Liver (tissue), 9 donors: Measurements from ENCODE around the gene LRPAP1. TPM values are rescaled to one million over a fixed set of nuclear protein-coding genes. Genes with fewer than 3 reads are reported as not detected.

Experiments used
- DNase-seq: peaks from one replicate; pipeline ENCODE4 v3.0.0-alpha.2; 2017; ENCODE audit warnings: low spot score
- H3K27ac ChIP-seq, 2 donors: one replicate each; pipeline ENCODE4 v1.7.0; 2013; ENCODE audit warnings: inconsistent platforms in 2 of 2, low read length in 2 of 2, control low read depth in 1 of 2, low read depth in 1 of 2, mild to moderate bottlenecking in 1 of 2
- H3K27me3 ChIP-seq, 4 donors: one replicate each; pipeline versions ENCODE4 v1.6.1 to v1.7.0; 2013; ENCODE audit warnings: low read length in 3 of 4, inconsistent platforms in 1 of 4, mild to moderate bottlenecking in 1 of 4, moderate library complexity in 1 of 4; ENCODE audit not compliant: control insufficient read depth in 4 of 4, insufficient read depth in 4 of 4
- H3K36me3 ChIP-seq, 4 donors: one replicate each; pipeline versions ENCODE4 v1.6.1 to v1.7.0; 2013; ENCODE audit warnings: low read length in 3 of 4, mild to moderate bottlenecking in 3 of 4, low read depth in 1 of 4, moderate library complexity in 1 of 4; ENCODE audit not compliant: control insufficient read depth in 4 of 4, insufficient read depth in 3 of 4
- H3K4me1 ChIP-seq, 4 donors: one replicate each; pipeline versions ENCODE4 v1.6.1 to v1.7.0; 2013; ENCODE audit warnings: low read length in 3 of 4, mild to moderate bottlenecking in 3 of 4, moderate library complexity in 1 of 4; ENCODE audit not compliant: control insufficient read depth in 4 of 4, insufficient read depth in 4 of 4
- H3K4me3 ChIP-seq, 3 donors: one replicate each; pipeline versions ENCODE4 v1.6.1 to v1.7.0; 2013; ENCODE audit warnings: low read length in 3 of 3, control low read depth in 1 of 3, low read depth in 1 of 3, mild to moderate bottlenecking in 1 of 3
- H3K9ac ChIP-seq, 2 donors: one replicate each; pipeline ENCODE4 v1.7.0; 2013; ENCODE audit warnings: low read length in 2 of 2, mild to moderate bottlenecking in 2 of 2, moderate library complexity in 2 of 2, control low read depth in 1 of 2, low read depth in 1 of 2
- H3K9me3 ChIP-seq, 4 donors: one replicate each; pipeline versions ENCODE4 v1.6.1 to v1.7.0; 2013; ENCODE audit warnings: low read length in 3 of 4; ENCODE audit not compliant: control insufficient read depth in 4 of 4
- HNF4A ChIP-seq, 2 donors: conservative IDR thresholded peaks; 2 replicates each; pipeline ENCODE4 v1.6.1; 2016; ENCODE audit warnings: antibody characterized with exemption in 2 of 2, mild to moderate bottlenecking in 2 of 2
- JUND ChIP-seq, 2 donors: IDR thresholded peaks; 2 replicates each; pipeline ENCODE4 v1.6.1; 2016; ENCODE audit warnings: antibody characterized with exemption in 2 of 2
- REST ChIP-seq: IDR thresholded peaks from 2 replicates; pipeline ENCODE4 v1.6.1; 2016; ENCODE audit warnings: antibody characterized with exemption, mild to moderate bottlenecking
- RXRA ChIP-seq, 2 donors: IDR thresholded peaks; 2 replicates each; pipeline ENCODE4 v1.6.1; 2017 to 2018; ENCODE audit warnings: antibody characterized with exemption in 2 of 2, mild to moderate bottlenecking in 1 of 2
- TAF1 ChIP-seq: conservative IDR thresholded peaks from 2 replicates; pipeline ENCODE4 v1.6.1; 2016; ENCODE audit warnings: antibody characterized with exemption, mild to moderate bottlenecking
- ZBTB33 ChIP-seq: IDR thresholded peaks from 2 replicates; pipeline ENCODE4 v1.6.1; 2016; ENCODE audit warnings: antibody characterized with exemption
- WGBS: extraction: QIAGEN DNeasy Blood & Tissue Kit; methylation state at CpG from one replicate; pipeline ENCODE4 v1.1.7; 2013; 5-methylcytosine and 5-hydroxymethylcytosine counted together
- polyA plus RNA-seq, 2 donors: library from polyadenylated mRNA; stranded (reverse) in 1 of 2; unstranded in 1 of 2; fragments of 200-250 nt in 1 of 2; fragments of >200 nt in 1 of 2; fragmentation: Nextera tagmentation in 1 of 2; extraction: Ambion mirVana in 1 of 2; gene quantifications; one replicate each; pipeline versions ENCODE4 v1.2.1 to v1.2.3, GENCODE V29; 2013 to 2015
- total RNA-seq, 2 donors: library from RNA; depleted of rRNA; stranded (reverse); fragments of >200 nt; gene quantifications; one replicate each; pipeline ENCODE4 v1.2.3, GENCODE V29; 2014
- TF ChIP-seq, protein P1 (sequence below): IDR thresholded peaks from 2 replicates; pipeline ENCODE4 v1.6.1; 2016; ENCODE audit warnings: antibody characterized with exemption
- donor health status: healthy.
- donor health status: healthy.
- donor health status: healthy.
- donor health status: healthy.
- donor health status: healthy.

LRPAP1 gene
- total and polyA plus RNA-seq, 4 donors: 46.1 to 134 (median 108) TPM

- TF ChIP-seq REST (no peak), RXRA (IDR thresholded peaks at IDR 0.05) (no peak), TAF1 (no peak), JUND (IDR thresholded peaks at IDR 0.05) (no peak)
- TF ChIP-seq, protein P1, sequence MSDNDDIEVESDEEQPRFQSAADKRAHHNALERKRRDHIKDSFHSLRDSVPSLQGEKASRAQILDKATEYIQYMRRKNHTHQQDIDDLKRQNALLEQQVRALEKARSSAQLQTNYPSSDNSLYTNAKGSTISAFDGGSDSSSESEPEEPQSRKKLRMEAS: no peak
These were observed 44.4 kb downstream of the LRPAP1 start (continued) for GRCh38 chr4:3487861-3488260.

DNA sequence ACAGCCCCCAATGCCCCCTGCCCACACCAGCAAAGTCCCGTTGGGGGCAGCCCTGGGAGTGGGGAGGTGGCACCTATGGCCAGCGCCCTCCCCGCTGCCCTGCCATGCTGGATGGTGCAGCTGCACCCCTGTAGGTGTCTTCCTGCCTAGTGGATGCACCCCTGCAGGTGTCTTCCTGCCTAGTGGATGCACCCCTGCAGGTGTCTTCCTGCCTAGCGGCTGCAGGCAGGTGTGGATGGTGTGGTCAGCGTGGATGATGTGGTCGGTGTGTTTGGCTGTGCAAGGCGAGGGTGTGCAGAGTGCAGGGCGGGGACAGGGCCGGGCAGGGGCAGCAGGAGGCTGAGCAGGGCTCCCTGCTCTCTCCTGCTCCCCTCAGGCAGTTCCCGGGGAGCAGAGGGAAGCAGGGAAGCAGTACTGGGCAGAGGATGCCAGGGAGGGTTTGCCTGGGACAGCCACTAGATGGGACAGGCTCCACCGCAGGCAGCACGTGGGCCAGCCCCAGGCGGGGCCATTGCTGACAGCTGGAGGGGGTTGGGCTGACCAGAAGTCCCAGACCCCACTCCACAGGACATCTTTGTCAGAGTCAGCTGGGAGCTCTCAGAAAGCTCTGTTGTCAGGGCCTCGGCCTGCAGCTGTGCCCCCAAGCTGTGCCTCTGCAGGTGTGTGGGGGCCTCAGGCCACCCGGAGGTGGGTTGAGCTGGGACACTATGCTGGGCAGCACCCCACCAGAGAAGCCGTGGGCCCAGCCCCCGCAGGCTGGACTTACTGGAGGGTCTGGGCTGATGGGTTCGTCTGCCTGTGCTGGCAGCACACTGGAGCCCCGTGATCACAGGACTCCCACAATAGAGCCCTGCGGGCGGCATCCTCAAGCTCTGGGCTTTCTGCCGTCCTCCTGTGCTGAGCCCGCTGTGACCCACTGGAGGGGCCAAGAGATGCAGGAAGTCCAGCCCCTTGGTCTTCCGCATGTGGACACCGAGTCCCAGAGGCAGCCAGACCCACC lies 45.4 kb downstream of the LRPAP1 start:
- no peaks in the 10 kb centered on the region for H3K9me3 ChIP-seq
- no peak overlapping the region for H3K4me3 ChIP-seq
- WGBS: 83% methylated on average over 25 of the region's 25 CpGs
- H3K36me3 ChIP-seq: no peaks in the 10 kb centered on the region
- TF ChIP-seq HNF4A (conservative IDR thresholded peaks at IDR 0.05) (no peak), REST (no peak), ZBTB33 (no peak)
- H3K27ac ChIP-seq: no peak overlapping the region
- H3K9ac ChIP-seq: no peak overlapping the region
- H3K27me3 ChIP-seq: no peaks in the 10 kb centered on the region
- H3K4me1 ChIP-seq: no peaks in the 10 kb centered on the region
- no peak for DNase-seq
